Trophoblast cell (in vitro differentiated cells and primary cell): ENCODE data around the gene CIAO2B.

ENCODE experiments used
- DNase-seq, 2 donors: peaks; one replicate each; pipeline ENCODE4 v3.0.0-alpha.2; 2016
- H2AFZ ChIP-seq: 2 replicates; pipeline ENCODE4 v1.6.1; 2013; ENCODE audit warnings: low read length, moderate library complexity, mild to moderate bottlenecking; ENCODE audit not compliant: insufficient read depth, poor library complexity
- H2AK5ac ChIP-seq: 2 replicates; pipeline ENCODE4 v1.6.1; 2013; ENCODE audit warnings: mild to moderate bottlenecking, low read length
- H2BK120ac ChIP-seq: 2 replicates; pipeline ENCODE4 v1.6.1; 2013; ENCODE audit warnings: low read length, mild to moderate bottlenecking, moderate library complexity; ENCODE audit not compliant: insufficient read depth, poor library complexity
- H2BK12ac ChIP-seq: 2 replicates; pipeline ENCODE4 v1.6.1; 2013; ENCODE audit warnings: mild to moderate bottlenecking, low read length, moderate library complexity
- H2BK5ac ChIP-seq: 2 replicates; pipeline ENCODE4 v1.6.1; 2013; ENCODE audit warnings: low read length, low read depth, moderate library complexity, mild to moderate bottlenecking; ENCODE audit not compliant: poor library complexity
- H3K14ac ChIP-seq: 2 replicates; pipeline ENCODE4 v1.6.1; 2013; ENCODE audit warnings: mild to moderate bottlenecking, low read length
- H3K18ac ChIP-seq: 2 replicates; pipeline ENCODE4 v1.6.1; 2013; ENCODE audit warnings: mild to moderate bottlenecking, low read length
- H3K23ac ChIP-seq: 2 replicates; pipeline ENCODE4 v1.6.1; 2013; ENCODE audit warnings: low read length
- H3K27ac ChIP-seq: 2 replicates; pipeline ENCODE4 v1.5.1; 2013; ENCODE audit warnings: low read depth, mild to moderate bottlenecking, inconsistent platforms, low read length, moderate library complexity
- H3K27me3 ChIP-seq: 2 replicates; pipeline ENCODE4 v1.6.1; 2013; ENCODE audit warnings: inconsistent platforms, mild to moderate bottlenecking, low read length, moderate library complexity; ENCODE audit not compliant: insufficient read depth
- H3K36me3 ChIP-seq, 2 experiments: 1 replicate in 1 of 2; 2 replicates in 1 of 2; pipeline ENCODE4 v1.6.1; 2013; ENCODE audit warnings: low read length in 2 of 2, mild to moderate bottlenecking in 2 of 2, moderate library complexity in 1 of 2; ENCODE audit not compliant: insufficient read depth in 2 of 2, control insufficient read depth in 1 of 2
- H3K4ac ChIP-seq: 2 replicates; pipeline ENCODE4 v1.6.1; 2013; ENCODE audit warnings: low read depth, mild to moderate bottlenecking, low read length, moderate library complexity
- H3K4me1 ChIP-seq, 2 experiments: 1 replicate in 1 of 2; 2 replicates in 1 of 2; pipeline ENCODE4 v1.6.1; 2013; ENCODE audit warnings: low read length in 2 of 2, mild to moderate bottlenecking in 2 of 2, moderate library complexity in 1 of 2; ENCODE audit not compliant: insufficient read depth in 2 of 2, control insufficient read depth in 1 of 2
- H3K4me2 ChIP-seq: 2 replicates; pipeline ENCODE4 v1.6.1; 2013; ENCODE audit warnings: inconsistent platforms, mild to moderate bottlenecking, low read length, moderate library complexity
- H3K4me3 ChIP-seq: 2 replicates; pipeline ENCODE4 v1.5.1; 2013; ENCODE audit warnings: mild to moderate bottlenecking, low read depth, low read length, inconsistent platforms
- H3K79me1 ChIP-seq: one replicate; pipeline ENCODE4 v1.6.1; 2013; ENCODE audit warnings: low read length
- H3K79me2 ChIP-seq: 2 replicates; pipeline ENCODE4 v1.6.1; 2013; ENCODE audit warnings: low read length, mild to moderate bottlenecking; ENCODE audit not compliant: control insufficient read depth, insufficient read depth, poor library complexity
- H3K9ac ChIP-seq: 2 replicates; pipeline ENCODE4 v1.6.1; 2013; ENCODE audit warnings: mild to moderate bottlenecking, low read length
- H3K9me3 ChIP-seq: 2 replicates; pipeline ENCODE4 v1.6.1; 2013; ENCODE audit warnings: low read depth, mild to moderate bottlenecking, control low read depth, inconsistent platforms, low read length; ENCODE audit not compliant: insufficient read depth
- H4K12ac ChIP-seq: 2 replicates; pipeline ENCODE4 v1.6.1; 2013; ENCODE audit warnings: low read depth, mild to moderate bottlenecking, low read length, moderate library complexity
- H4K8ac ChIP-seq: 2 replicates; pipeline ENCODE4 v1.6.1; 2013; ENCODE audit warnings: low read depth, mild to moderate bottlenecking, low read length, moderate library complexity
- H4K91ac ChIP-seq: one replicate; pipeline ENCODE4 v1.6.1; 2013; ENCODE audit warnings: low read depth, mild to moderate bottlenecking, low read length, moderate library complexity
- WGBS: extraction: QIAGEN DNeasy Blood & Tissue Kit; methylation state at CpG from one replicate; pipeline ENCODE4 v1.1.7; 2013; ENCODE audit warnings: missing lambda C conversion rate; ENCODE audit not compliant: insufficient read length, insufficient coverage; ENCODE audit errors: extremely low coverage; 5-methylcytosine and 5-hydroxymethylcytosine counted together

Gene CIAO2B

DNA sequence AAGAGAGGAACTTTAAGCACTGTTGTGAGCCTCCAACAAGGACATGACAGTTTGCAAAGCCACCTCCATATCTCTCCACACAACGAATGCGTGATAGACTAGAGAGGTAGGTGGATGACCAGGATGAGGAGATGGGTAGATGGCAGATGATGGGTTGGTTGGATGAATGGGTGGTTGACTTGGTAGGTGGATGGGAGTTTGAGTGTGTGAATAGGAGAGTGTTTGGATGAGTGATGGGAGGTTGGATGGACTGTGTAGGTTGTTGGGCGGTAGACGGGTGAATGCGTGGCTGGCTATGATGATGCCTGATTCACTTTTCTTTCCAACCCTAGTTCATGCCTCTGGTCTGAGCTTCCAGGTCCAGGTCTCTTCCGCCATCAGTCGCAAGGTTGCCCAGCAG is 19.7 kb downstream of the CIAO2B start:
- H3K14ac ChIP-seq = no peak overlapping the region
- H3K18ac ChIP-seq = no peak overlapping the region
- no peaks in the 10 kb centered on the region for H3K79me2 ChIP-seq
- H2BK5ac ChIP-seq = no peak overlapping the region
- H2AFZ ChIP-seq = no peak overlapping the region
- H2BK12ac ChIP-seq = no peak overlapping the region
- no peak overlapping the region for H3K4me3 ChIP-seq
- no peak overlapping the region for H4K12ac ChIP-seq
- H3K27ac ChIP-seq = no peak overlapping the region
- no peak overlapping the region for H3K23ac ChIP-seq
- no peaks in the 10 kb centered on the region for H3K36me3 ChIP-seq
- no peaks in the 10 kb centered on the region for H3K9me3 ChIP-seq
- no peak overlapping the region for H2AK5ac ChIP-seq
- no peak overlapping the region for H4K8ac ChIP-seq
- no peaks in the 10 kb centered on the region for H3K27me3 ChIP-seq
- H4K91ac ChIP-seq = no peak overlapping the region
- H2BK120ac ChIP-seq = no peak overlapping the region
- WGBS = 100% methylated on average over 1 of the region's 7 CpGs
- no peaks in the 10 kb centered on the region for H3K4me1 ChIP-seq
- DNase-seq = no peak
- H3K9ac ChIP-seq = no peak overlapping the region
- H3K4me2 ChIP-seq = no peak overlapping the region
- no peaks in the 10 kb centered on the region for H3K79me1 ChIP-seq
- H3K4ac ChIP-seq = no peak overlapping the region

DNA sequence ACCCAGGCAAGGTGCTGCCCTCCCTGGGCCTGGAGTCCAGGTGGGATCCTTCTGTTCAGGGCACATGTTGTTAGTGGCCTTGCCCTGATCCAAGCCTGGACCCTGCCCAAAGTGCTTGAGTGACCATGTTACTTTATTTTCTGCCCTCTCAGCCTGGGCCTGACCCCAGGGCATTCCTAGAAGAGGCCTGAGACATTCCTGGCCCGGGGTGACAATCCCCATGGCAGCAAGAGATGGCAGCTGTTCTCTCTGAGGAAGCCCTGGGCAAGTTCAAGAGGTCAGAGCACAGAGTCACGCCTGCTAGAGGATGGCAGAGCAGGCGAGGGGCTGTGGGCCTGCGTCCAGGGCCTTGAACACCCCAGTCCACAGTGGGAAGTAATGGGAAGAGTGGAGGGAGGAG is 20.5 kb downstream of the CIAO2B start:
- Histone ChIP-seq H3K4me2 (no peak overlapping the region), H2AFZ (no peak overlapping the region), H3K36me3 (no peaks in the 10 kb centered on the region), H3K4ac (no peak overlapping the region), H3K9ac (no peak overlapping the region), H4K12ac (no peak overlapping the region), H2BK120ac (no peak overlapping the region), H2BK12ac (no peak overlapping the region), H3K79me2 (no peaks in the 10 kb centered on the region), H2AK5ac (no peak overlapping the region), H3K18ac (no peak overlapping the region), H3K4me1 (no peaks in the 10 kb centered on the region), H3K14ac (no peak overlapping the region), H3K23ac (no peak overlapping the region), H3K9me3 (peaks cover 2% of the 10 kb centered on the region), H3K79me1 (no peaks in the 10 kb centered on the region), H2BK5ac (no peak overlapping the region), H3K27me3 (no peaks in the 10 kb centered on the region), H4K91ac (no peak overlapping the region), H3K4me3 (no peak overlapping the region), H3K27ac (no peak overlapping the region), H4K8ac (no peak overlapping the region)
- no peak for DNase-seq
- no CpG with 5 or more reads among the region's 4 CpGs for WGBS

GRCh38 chr16:66913081-66913480 is 21.1 kb downstream of the CIAO2B start:
- H3K36me3 ChIP-seq = no peaks in the 10 kb centered on the region
- H3K9ac ChIP-seq = no peak overlapping the region

GRCh38 chr16:66911801-66912200 is 22.4 kb downstream of the CIAO2B start:
- Histone ChIP-seq H2AK5ac (no peak overlapping the region), H4K91ac (no peak overlapping the region), H3K27me3 (no peaks in the 10 kb centered on the region), H3K9ac (no peak overlapping the region), H3K36me3 (no peaks in the 10 kb centered on the region), H3K4ac (no peak overlapping the region), H2BK5ac (no peak overlapping the region), H3K79me2 (no peaks in the 10 kb centered on the region), H3K14ac (no peak overlapping the region), H3K79me1 (no peaks in the 10 kb centered on the region), H3K23ac (no peak overlapping the region), H4K12ac (no peak overlapping the region), H3K4me1 (no peaks in the 10 kb centered on the region), H3K27ac (no peak overlapping the region), H3K4me2 (no peak overlapping the region), H2BK12ac (no peak overlapping the region), H4K8ac (no peak overlapping the region), H3K4me3 (no peak overlapping the region), H3K18ac (no peak overlapping the region), H2BK120ac (no peak overlapping the region), H3K9me3 (peaks cover 2% of the 10 kb centered on the region), H2AFZ (no peak overlapping the region)
- WGBS = no CpG with 5 or more reads among the region's 8 CpGs
- DNase-seq = no peak

More at GRCh38 chr16:66913081-66913480, 21.1 kb downstream of the CIAO2B start:
- Histone ChIP-seq H4K12ac (no peak overlapping the region), H3K18ac (no peak overlapping the region), H3K79me1 (no peaks in the 10 kb centered on the region), H3K23ac (no peak overlapping the region), H2BK120ac (no peak overlapping the region), H3K4me2 (no peak overlapping the region), H4K8ac (no peak overlapping the region), H2AFZ (no peak overlapping the region), H3K14ac (no peak overlapping the region), H3K9me3 (peaks cover 2% of the 10 kb centered on the region), H2AK5ac (no peak overlapping the region), H3K4me1 (no peaks in the 10 kb centered on the region), H2BK5ac (no peak overlapping the region), H2BK12ac (no peak overlapping the region), H3K4ac (no peak overlapping the region), H3K27ac (no peak overlapping the region), H3K4me3 (no peak overlapping the region), H4K91ac (no peak overlapping the region), H3K79me2 (no peaks in the 10 kb centered on the region), H3K27me3 (no peaks in the 10 kb centered on the region)
- no CpG with 5 or more reads among the region's 10 CpGs for WGBS
- no peak for DNase-seq
